HG03460 (cell line): Measurements from ENCODE around the gene GINS2.

Experiments used
- ATAC-seq: cut with Tn5 transposase; IDR thresholded peaks from one replicate; pipeline ENCODE4 v1.9.1; 2021; ENCODE audit not compliant: unreplicated experiment

GINS2 gene

DNA sequence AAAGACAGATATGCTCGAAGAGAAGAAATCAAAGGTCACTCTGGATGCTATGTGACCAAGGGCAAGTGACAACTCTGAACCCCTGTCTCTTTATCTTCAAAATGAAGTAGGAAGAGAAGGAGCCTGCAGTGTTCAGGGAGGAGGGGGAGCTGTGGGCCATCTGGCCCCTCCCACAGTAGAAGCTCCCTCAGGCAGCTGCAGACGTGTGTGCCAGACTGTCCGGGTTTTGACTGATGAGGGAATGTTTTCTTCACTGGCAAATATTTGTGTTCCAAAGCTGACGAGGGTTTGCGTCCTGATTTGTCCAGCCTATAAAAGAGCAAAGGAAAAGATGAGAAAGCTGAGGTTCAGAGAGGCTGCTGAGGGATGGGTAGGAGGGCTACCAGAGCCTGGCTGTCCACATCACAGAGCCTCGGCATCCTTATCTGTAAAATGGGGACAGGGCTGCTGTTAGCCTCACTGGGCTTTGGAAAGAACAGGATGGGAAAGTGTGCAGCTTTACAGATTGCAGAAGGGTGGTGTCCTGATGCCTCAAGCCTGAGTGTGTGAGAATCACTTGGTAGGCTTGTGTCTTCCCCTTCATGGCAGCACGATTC lies 1.8 kb upstream of the GINS2 start:
- ATAC-seq, result no peak

DNA sequence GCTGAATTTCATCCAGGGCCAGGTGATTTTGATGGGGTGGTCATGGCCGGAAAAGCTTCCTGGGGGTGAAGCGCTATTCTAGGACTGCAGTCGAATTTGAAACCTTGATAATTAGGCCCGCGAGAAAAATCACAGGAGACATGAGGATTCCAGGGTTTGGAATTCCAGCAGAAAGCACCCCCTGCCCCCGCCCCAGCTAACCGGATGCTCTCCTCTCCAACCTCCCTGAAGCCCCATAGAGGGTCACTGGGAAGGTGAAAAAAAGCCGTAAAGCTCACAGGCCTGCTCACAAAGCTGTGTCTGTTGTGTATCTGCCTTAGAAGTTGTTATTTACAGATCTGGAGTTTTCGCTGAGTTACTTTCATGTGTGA lies 1.2 kb upstream of the GINS2 start:
- no peak for ATAC-seq

GRCh38 chr16:85689285-85689949 lies 663 bp upstream of the GINS2 start:
- ATAC-seq, result no peak

DNA sequence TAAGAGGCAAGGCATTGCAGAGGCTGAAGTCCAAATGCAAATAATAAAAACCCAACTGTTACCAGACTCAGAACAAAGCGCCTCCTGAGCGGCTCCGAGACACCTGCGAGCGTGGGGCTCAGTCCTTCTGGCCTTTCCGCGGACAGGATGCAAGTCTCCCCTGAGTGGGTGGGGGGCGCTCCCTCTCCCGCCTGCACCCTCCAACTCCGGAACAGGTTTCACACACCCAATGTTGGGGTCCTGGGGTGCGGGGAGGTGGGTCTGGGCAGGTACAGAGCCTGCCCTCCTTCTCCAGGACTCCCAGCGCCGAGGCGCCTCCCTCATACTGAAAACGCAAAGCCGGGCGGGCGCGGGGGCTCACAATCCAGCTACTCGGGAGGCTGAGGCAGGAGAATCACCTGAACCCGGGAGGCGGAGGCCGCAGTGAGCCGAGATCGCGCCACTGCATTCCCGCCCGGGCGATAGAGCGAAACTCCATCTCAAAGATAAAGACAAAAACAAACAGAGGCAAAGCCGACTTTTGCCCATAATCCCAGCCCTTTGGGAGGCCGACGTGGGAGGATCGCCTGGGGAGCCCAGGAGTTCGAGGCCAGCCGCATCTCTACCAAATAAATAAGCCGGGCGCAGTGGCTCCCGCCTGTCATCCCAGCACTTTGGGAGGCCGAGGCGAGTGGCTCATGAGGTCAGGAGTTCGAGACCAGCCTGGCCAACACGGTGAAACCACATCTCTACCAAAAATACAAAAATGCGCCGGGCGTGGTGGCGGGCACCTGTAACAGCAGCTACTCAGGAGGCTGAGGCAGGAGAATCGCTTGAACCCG lies 893 bp downstream of the GINS2 start:
- ATAC-seq, result no peak

- no peak for ATAC-seq
These were observed 1.7 kb downstream of the GINS2 start for GRCh38 chr16:85686912-85687591.

GRCh38 chr16:85685251-85685650 lies 3.5 kb downstream of the GINS2 start:
- no peak for ATAC-seq

DNA sequence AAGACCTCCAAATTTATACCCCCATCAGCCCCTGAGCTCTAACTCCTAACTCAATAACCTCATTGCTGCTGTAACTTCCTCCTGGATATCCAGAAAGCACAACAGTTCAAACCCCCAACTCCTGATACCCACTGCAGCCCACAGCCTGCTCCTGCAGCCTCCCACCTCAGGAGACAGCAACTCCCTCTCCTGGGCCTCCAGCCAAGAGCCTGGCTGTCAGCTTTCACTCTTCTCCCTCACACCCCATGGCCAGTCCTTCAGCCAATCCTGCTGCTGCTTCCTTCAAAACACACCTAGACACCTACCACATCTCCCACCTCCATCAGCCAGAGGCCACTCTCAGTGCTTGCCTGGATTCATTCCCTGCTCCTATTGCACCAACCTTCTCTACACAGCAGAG lies 5.4 kb downstream of the GINS2 start:
- ATAC-seq, result no peak

DNA sequence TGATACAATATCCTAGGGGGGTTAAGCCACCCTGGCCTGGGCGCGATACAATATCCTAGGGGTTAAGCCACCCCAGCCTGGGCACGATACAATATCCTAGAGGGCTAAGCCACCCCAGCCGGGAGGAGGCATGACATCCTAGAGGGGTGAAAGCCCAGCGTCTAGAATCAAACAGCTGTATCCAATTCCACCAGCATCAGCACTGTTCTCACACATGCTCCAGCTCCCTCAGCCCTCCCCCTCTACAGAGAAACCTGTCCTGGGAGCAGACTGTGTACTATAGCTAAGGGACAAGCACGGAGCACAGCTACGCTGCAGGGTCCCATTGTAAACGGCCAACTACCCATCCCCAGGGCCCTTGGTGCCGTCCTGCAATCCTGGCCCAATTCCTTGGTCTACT lies 6.2 kb downstream of the GINS2 start:
- no peak for ATAC-seq

DNA sequence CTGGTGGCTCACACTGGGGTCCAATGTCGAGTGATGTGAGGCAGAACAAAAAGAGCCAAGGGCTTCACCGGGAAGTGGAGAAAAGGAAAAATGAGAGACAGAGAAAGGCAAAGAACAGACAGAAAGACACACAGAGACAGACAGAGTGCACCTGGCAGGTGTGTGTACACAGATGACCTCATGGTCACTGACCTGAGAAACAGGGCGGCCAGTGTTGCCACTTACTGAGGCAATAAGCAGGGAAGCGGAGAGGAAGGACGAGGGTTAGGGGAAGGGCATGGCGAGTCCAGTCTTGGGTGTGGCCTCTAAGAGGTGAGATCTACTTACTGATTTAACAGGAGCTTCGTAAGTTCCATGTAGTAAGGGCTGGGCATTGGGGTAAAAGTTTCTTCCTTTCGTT lies 7.5 kb downstream of the GINS2 start:
- no peak for ATAC-seq

DNA sequence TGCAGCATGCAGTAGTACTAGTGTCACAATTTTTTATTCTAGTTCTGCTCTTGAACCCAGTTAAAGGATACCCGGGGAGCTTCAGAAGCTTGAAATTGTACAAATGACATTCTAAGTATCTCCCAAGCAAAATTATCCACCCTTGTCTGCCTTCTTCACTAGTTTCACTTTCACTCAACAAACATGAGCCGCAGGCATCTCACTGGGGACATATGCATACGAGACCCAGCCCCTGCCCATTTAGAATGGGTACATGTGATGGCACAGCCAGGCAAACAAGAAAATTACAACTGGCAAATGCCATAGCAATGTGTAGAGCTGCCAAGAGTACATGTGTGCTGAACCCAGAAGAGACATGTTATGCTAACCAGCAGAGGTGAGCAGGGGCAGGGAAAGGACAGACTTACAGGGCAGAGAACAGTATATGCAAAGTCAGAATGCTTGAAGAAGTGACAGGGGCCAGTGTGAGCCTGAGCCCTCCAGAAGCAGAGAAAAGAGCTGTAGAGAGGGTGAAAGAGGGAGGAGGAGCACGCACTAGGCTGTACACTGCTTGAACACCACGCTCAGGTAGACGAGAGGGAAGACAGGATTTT lies 8.3 kb downstream of the GINS2 start:
- ATAC-seq, result no peak

- ATAC-seq, result no peak
These were observed 8.9 kb downstream of the GINS2 start for GRCh38 chr16:85679870-85680269.

DNA sequence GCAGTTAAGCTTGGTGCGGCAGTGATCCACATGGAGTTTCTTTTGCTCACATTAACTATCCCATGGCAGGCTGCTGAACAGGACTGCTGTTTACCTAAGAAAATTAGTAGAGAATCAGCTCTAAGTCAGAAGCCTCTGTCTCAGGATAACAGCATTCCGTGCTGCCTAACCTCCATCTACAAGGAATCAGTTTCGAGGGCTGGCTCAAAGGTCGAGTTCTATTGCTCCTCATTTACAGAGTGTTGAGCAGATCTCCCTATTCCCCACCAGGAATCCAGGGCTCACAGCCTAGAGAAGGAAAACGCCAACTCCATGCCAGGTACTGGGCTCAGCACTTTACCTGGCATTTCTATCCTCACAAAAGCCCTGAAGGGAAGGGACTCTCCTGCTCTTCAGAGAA lies 9.9 kb downstream of the GINS2 start:
- ATAC-seq, result no peak

DNA sequence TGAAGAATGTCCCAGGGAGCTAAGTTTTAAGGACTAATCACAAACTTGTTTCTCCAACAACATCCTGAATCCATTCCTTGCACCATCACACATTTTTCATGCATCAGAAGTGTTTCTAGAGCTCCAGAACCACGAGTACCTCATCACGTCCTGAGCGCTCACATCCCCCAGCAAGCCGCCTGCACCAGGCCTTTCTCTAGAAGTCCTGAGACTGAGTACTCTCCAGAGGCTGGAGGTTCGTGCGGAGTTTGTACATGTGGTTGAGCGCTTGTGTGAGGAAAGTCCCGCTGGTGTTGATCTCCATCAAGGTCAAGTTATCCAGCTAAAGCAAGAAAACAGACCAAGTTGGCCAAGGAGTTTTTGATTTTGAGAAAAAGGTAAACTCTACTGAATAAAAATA lies 10.7 kb downstream of the GINS2 start:
- ATAC-seq, result no peak

- ATAC-seq, result no peak
These were observed 11.3 kb downstream of the GINS2 start for GRCh38 chr16:85677383-85677967.

- no peak for ATAC-seq
These were observed 12.3 kb downstream of the GINS2 start for GRCh38 chr16:85676466-85676865.

DNA sequence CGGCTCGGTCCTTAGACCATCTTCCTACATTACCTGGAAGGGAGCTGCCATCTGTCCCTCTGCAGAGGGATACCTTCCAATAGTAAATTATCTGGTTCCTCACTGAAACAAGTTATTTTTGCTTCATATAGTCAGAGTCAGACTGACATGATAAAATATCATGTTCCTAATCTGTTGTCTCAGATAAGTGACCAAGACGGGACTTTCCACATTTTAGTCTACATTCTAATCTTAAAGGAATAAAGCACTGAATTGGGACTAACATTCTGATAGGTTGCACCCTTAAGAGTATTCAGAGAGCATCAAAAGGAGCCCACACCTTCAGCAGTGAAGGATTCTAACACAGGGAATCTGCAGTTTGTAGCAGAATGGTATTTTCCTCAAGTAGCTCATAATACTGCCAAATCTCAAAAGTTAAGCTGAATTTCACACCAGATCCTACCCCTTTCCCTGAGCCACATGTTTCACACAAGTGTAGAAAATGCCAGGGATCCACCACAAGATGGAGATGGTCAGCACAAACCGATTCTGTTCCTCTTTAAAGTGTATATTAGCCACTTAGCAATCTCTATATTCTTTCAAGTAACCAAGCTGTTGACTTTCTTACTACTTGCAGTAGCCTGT lies 13.4 kb downstream of the GINS2 start:
- no peak for ATAC-seq

DNA sequence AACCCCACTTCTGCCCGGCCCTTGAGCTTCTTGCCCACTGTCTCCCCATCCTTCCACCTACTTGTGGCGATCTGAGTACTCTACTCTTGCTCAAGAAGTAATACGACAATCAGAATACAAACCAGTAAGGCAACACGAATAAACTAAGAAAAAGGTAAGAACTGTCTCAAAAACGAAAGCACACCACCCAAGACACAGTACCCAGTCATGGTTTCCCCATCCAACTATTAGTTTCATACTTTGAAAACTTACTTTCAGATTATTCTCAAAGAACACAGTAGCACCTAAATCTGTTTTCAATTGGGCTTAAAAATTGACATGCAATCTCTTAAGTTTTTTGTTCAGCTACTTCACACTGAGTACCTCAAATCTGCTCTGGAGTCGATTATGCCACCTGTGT lies 13.9 kb downstream of the GINS2 start:
- ATAC-seq, result no peak

GRCh38 chr16:85674418-85674755 lies 14.4 kb downstream of the GINS2 start:
- no peak for ATAC-seq

- no peak for ATAC-seq
These were observed 15.0 kb downstream of the GINS2 start for GRCh38 chr16:85673529-85674417.

DNA sequence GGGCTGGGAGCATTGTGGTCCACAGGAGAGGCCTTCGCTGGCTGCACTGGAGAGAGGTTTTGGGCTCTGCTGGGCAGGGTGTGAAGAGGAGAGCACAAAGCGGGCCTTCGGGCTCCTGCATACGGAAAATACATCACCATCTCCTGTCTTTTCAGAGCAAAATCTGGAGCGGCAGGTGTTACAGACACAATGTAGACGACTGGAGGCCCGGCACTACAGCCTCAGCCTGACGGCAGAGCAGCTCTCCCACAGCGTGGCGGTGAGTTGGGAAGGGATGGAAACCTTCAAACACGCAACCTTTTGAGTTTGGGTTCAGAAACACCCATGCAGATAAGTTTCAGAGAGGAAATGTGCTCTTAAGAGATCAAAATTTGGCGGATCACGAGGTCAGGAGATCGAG lies 17.9 kb downstream of the GINS2 start:
- ATAC-seq, result no peak
